Stimulated activated CD4-positive, alpha-beta T cell treated with anti-CD3 and anti-CD28 coated beads, Interleukin-2, amount 100 ng/mL, for 24 hours (primary cell): Measurements from ENCODE around the gene TOLLIP.
"Not testable (repeated sequence)": the region's sequence is repeated elsewhere in the genome, so short reads cannot be mapped to it uniquely, and the experiment has no call there.

ENCODE experiments used
- DNase-seq, 2 donors: peaks; one replicate each; pipeline ENCODE4 v3.0.0-alpha.2; 2020

The TOLLIP gene

GRCh38 chr11:1260620-1261019 lies 48.8 kb downstream of the TOLLIP start:
- no peak for DNase-seq

GRCh38 chr11:1260023-1260501 lies 49.4 kb downstream of the TOLLIP start:
- DNase-seq, result peak; percentile 41 to 61

- no peak for DNase-seq
Measured at GRCh38 chr11:1259561-1259960, 49.9 kb downstream of the TOLLIP start.

- DNase-seq, result no peak
Measured at GRCh38 chr11:1259076-1259461, 50.4 kb downstream of the TOLLIP start.

GRCh38 chr11:1258401-1259075 lies 50.9 kb downstream of the TOLLIP start:
- no peak for DNase-seq

GRCh38 chr11:1257916-1258315 lies 51.5 kb downstream of the TOLLIP start:
- no peak for DNase-seq

- DNase-seq, result no peak
Measured at GRCh38 chr11:1257366-1257765, 52.1 kb downstream of the TOLLIP start.

- DNase-seq, result no peak
Measured at GRCh38 chr11:1256257-1257045, 53.0 kb downstream of the TOLLIP start.

- DNase-seq, result no peak
Measured at GRCh38 chr11:1255151-1255550, 54.3 kb downstream of the TOLLIP start.

GRCh38 chr11:1254733-1255132 lies 54.7 kb downstream of the TOLLIP start:
- DNase-seq, result no peak

GRCh38 chr11:1254086-1254648 lies 55.3 kb downstream of the TOLLIP start:
- DNase-seq, result no peak

- DNase-seq, result no peak
Measured at GRCh38 chr11:1253103-1253485, 56.3 kb downstream of the TOLLIP start.

- no peak for DNase-seq
Measured at GRCh38 chr11:1252371-1253102, 56.9 kb downstream of the TOLLIP start.

- DNase-seq, result no peak
Measured at GRCh38 chr11:1251236-1251770, 58.1 kb downstream of the TOLLIP start.

- not testable (repeated sequence) for DNase-seq
Measured at GRCh38 chr11:1250411-1250810, 59.0 kb downstream of the TOLLIP start.

GRCh38 chr11:1248951-1249350 lies 60.5 kb downstream of the TOLLIP start:
- DNase-seq, result not testable (repeated sequence)

GRCh38 chr11:1247026-1247425 lies 62.4 kb downstream of the TOLLIP start:
- not testable (repeated sequence) for DNase-seq

GRCh38 chr11:1246301-1246700 lies 63.1 kb downstream of the TOLLIP start:
- not testable (repeated sequence) for DNase-seq

GRCh38 chr11:1245717-1246116 lies 63.7 kb downstream of the TOLLIP start:
- DNase-seq, result not testable (repeated sequence)

- not testable (repeated sequence) for DNase-seq
Measured at GRCh38 chr11:1244557-1244956, 64.9 kb downstream of the TOLLIP start.

- DNase-seq, result not testable (repeated sequence)
Measured at GRCh38 chr11:1243521-1243920, 65.9 kb downstream of the TOLLIP start.

GRCh38 chr11:1242751-1243150 lies 66.7 kb downstream of the TOLLIP start:
- not testable (repeated sequence) for DNase-seq

GRCh38 chr11:1242289-1242688 lies 67.1 kb downstream of the TOLLIP start:
- DNase-seq, result no peak
